NCI-H187 (cell line): ENCODE results near the gene RNF144B.
"Not testable (repeated sequence)": the region's sequence is repeated elsewhere in the genome, so short reads cannot be mapped to it uniquely, and the experiment has no call there.

Experiments used
- DNase-seq, 2 experiments: peaks; one replicate each; lab custom pipeline; 2025; lab: John Stamatoyannopoulos, UW

The RNF144B gene

GRCh38 chr6:18409602-18410001 lies 22.5 kb downstream of the RNF144B start:
- not testable (repeated sequence) for DNase-seq

- no peak for DNase-seq
Measured at GRCh38 chr6:18410412-18410811, 23.3 kb downstream of the RNF144B start.

GRCh38 chr6:18412068-18412467 lies 24.9 kb downstream of the RNF144B start:
- no peak for DNase-seq

- DNase-seq: no peak
Measured at GRCh38 chr6:18412644-18413043, 25.5 kb downstream of the RNF144B start.

- DNase-seq: no peak
Measured at GRCh38 chr6:18413381-18413780, 26.2 kb downstream of the RNF144B start.

GRCh38 chr6:18414116-18414515 lies 27.0 kb downstream of the RNF144B start:
- no peak for DNase-seq

GRCh38 chr6:18415207-18415606 lies 28.1 kb downstream of the RNF144B start:
- DNase-seq: no peak

- DNase-seq: no peak
Measured at GRCh38 chr6:18415671-18416340, 28.7 kb downstream of the RNF144B start.

GRCh38 chr6:18416341-18416679 lies 29.2 kb downstream of the RNF144B start:
- DNase-seq: no peak

GRCh38 chr6:18420328-18420727 lies 33.2 kb downstream of the RNF144B start:
- no peak for DNase-seq

GRCh38 chr6:18422136-18422535 lies 35.0 kb downstream of the RNF144B start:
- DNase-seq: no peak

GRCh38 chr6:18423426-18423825 lies 36.3 kb downstream of the RNF144B start:
- DNase-seq: no peak

- DNase-seq: no peak
Measured at GRCh38 chr6:18424201-18424600, 37.1 kb downstream of the RNF144B start.

- DNase-seq: no peak
Measured at GRCh38 chr6:18425218-18425617, 38.1 kb downstream of the RNF144B start.

- no peak for DNase-seq
Measured at GRCh38 chr6:18427296-18427695, 40.1 kb downstream of the RNF144B start.

- no peak for DNase-seq
Measured at GRCh38 chr6:18429655-18430297, 42.6 kb downstream of the RNF144B start.

GRCh38 chr6:18431581-18431980 lies 44.4 kb downstream of the RNF144B start:
- DNase-seq: no peak

- DNase-seq: no peak
Measured at GRCh38 chr6:18432180-18432579, 45.0 kb downstream of the RNF144B start.

GRCh38 chr6:18432619-18433018 lies 45.5 kb downstream of the RNF144B start:
- no peak for DNase-seq

- no peak for DNase-seq
Measured at GRCh38 chr6:18433059-18433458, 45.9 kb downstream of the RNF144B start.

GRCh38 chr6:18436341-18436740 lies 49.2 kb downstream of the RNF144B start:
- no peak for DNase-seq

- no peak for DNase-seq
Measured at GRCh38 chr6:18439581-18439980, 52.4 kb downstream of the RNF144B start.

GRCh38 chr6:18441251-18441979 lies 54.3 kb downstream of the RNF144B start:
- no peak for DNase-seq
